SU-DHL-6 (cell line): Measurements from ENCODE around the gene SPDYE16.
"Not testable (repeated sequence)": the region's sequence is repeated elsewhere in the genome, so short reads cannot be mapped to it uniquely, and the experiment has no call there.

ENCODE experiments used
- H2AFZ ChIP-seq: fragments of 200-600 bp; sonication (generic); 2 replicates; pipeline ENCODE4 v1.6.1; 2014; ENCODE audit warnings: low read depth, mild to moderate bottlenecking, moderate library complexity, mixed read lengths, antibody characterized with exemption, low read length; ENCODE audit not compliant: severe bottlenecking
- H3F3A ChIP-seq: fragments of 200-600 bp; shearing (Covaris generic); 2 replicates; pipeline ENCODE4 v1.6.0; 2016; ENCODE audit warnings: antibody characterized with exemption, mild to moderate bottlenecking; ENCODE audit not compliant: insufficient read depth
- H3K27ac ChIP-seq: fragments of 200-600 bp; sonication (generic); 2 replicates; pipeline ENCODE4 v1.5.1; 2016; ENCODE audit warnings: low read depth, mild to moderate bottlenecking, low read length, moderate library complexity, mixed read lengths
- H3K27me3 ChIP-seq: fragments of 200-600 bp; sonication (generic), shearing (Covaris generic); 2 replicates; pipeline ENCODE4 v1.6.0; 2014; ENCODE audit warnings: mild to moderate bottlenecking, low read length
- H3K36me3 ChIP-seq: fragments of 200-600 bp; sonication (generic); 2 replicates; pipeline ENCODE4 v1.6.1; 2014; ENCODE audit warnings: mild to moderate bottlenecking, low read length, mixed read lengths
- H3K4me2 ChIP-seq: fragments of 300-600, 200-600 bp; shearing (Covaris generic), sonication (generic); 2 replicates; pipeline ENCODE4 v1.6.0; 2014; ENCODE audit warnings: low read length, low read depth, mild to moderate bottlenecking; ENCODE audit not compliant: poor library complexity, severe bottlenecking
- H3K4me3 ChIP-seq: fragments of 200-600 bp; sonication (generic); 2 replicates; pipeline ENCODE4 v1.5.1; 2014; ENCODE audit warnings: antibody characterized with exemption, low read length, mild to moderate bottlenecking, mixed read lengths; ENCODE audit not compliant: insufficient read depth, poor library complexity, severe bottlenecking
- H3K79me2 ChIP-seq: fragments of 200-600 bp; sonication (generic); 2 replicates; pipeline ENCODE4 v1.6.1; 2014; ENCODE audit warnings: mild to moderate bottlenecking, low read length, moderate library complexity; ENCODE audit not compliant: insufficient read depth
- H3K9ac ChIP-seq: fragments of 200-600 bp; sonication (generic); 2 replicates; pipeline ENCODE4 v1.7.0; 2014; ENCODE audit warnings: mild to moderate bottlenecking, low read length
- H3K9me2 ChIP-seq: fragments of 200-600 bp; sonication (generic); replicated peaks from 2 replicates; pipeline ENCODE4 v1.6.1; 2014; ENCODE audit warnings: low read length; ENCODE audit not compliant: insufficient read depth
- H3K9me3 ChIP-seq: fragments of 200-600 bp; sonication (generic); 2 replicates; pipeline ENCODE4 v1.6.1; 2014; ENCODE audit warnings: low read length, mixed read lengths; ENCODE audit not compliant: insufficient read depth
- H4K20me1 ChIP-seq: fragments of 200-600 bp; sonication (generic); 2 replicates; pipeline ENCODE4 v1.6.1; 2014; ENCODE audit warnings: low read depth, mild to moderate bottlenecking, antibody characterized with exemption, low read length, moderate library complexity, mixed read lengths
- EZH2phosphoT487 ChIP-seq: fragments of 200-600 bp; sonication (generic), shearing (Covaris generic); conservative IDR thresholded peaks from 2 replicates; pipeline ENCODE4 v1.6.1; 2018; ENCODE audit warnings: mild to moderate bottlenecking, antibody characterized with exemption, low read length, moderate library complexity, mixed read lengths
- TF ChIP-seq, protein P1 (sequence below): fragments of 200-600 bp; sonication (generic); IDR thresholded peaks from one replicate; pipeline ENCODE4 v1.5.1; 2017; ENCODE audit warnings: antibody characterized with exemption, mild to moderate bottlenecking, low read length, moderate library complexity; ENCODE audit not compliant: insufficient read depth, poor library complexity, severe bottlenecking

The SPDYE16 gene

DNA sequence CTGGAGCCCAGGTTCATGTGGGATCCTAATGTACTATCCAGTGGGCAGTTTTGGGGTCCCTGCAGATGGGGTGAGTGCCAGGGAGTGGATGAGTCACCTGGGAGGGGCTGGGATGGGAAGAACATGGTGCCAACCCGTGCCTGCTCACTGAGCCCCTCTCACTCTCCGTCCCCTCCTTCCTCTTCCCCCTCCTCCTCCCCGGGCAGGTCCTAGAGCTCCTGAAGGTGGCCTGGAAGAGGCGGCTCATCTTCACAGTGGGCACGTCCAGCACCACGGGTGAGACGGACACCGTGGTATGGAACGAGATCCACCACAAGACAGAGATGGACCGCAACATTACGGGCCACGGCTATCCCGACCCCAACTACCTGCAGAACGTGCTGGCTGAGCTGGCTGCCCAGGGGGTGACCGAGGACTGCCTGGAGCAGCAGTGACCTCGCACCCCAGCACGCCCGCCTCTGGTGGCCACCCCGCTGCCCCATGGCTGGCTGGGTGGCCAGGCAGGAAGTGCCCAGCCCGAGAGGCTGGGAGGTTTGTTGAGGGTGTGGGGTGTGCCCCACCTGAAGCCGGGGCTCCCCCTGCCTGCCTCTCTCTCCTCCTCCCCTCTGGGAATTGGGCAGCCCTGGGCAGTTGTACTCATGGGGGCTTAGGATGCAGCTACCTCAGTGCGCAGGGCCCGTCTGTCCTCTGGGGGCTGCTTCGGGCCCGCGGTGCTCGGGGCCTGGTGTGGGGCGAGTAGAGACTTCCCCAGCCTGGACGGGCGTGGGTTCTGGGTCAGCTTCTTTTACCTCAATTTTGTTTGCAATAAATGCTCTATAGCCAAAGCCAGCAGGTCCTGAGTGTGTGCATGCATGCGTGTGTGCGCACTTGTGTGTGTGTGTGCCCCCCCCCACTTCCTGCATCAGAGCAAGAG, 37.7 kb downstream of the SPDYE16 start:
- Histone ChIP-seq H3K36me3 (no peaks in the 10 kb centered on the region), H3K9me2 (no peaks in the 10 kb centered on the region), H3F3A (no peaks in the 10 kb centered on the region), H3K4me2 (no peak overlapping the region), H3K27ac (no peak overlapping the region), H3K4me3 (no peak overlapping the region), H3K9me3 (no peaks in the 10 kb centered on the region), H2AFZ (no peak overlapping the region), H3K9ac (no peak overlapping the region), H3K79me2 (no peaks in the 10 kb centered on the region), H3K27me3 (no peaks in the 10 kb centered on the region), H4K20me1 (no peaks in the 10 kb centered on the region)
- TF ChIP-seq, protein P1, sequence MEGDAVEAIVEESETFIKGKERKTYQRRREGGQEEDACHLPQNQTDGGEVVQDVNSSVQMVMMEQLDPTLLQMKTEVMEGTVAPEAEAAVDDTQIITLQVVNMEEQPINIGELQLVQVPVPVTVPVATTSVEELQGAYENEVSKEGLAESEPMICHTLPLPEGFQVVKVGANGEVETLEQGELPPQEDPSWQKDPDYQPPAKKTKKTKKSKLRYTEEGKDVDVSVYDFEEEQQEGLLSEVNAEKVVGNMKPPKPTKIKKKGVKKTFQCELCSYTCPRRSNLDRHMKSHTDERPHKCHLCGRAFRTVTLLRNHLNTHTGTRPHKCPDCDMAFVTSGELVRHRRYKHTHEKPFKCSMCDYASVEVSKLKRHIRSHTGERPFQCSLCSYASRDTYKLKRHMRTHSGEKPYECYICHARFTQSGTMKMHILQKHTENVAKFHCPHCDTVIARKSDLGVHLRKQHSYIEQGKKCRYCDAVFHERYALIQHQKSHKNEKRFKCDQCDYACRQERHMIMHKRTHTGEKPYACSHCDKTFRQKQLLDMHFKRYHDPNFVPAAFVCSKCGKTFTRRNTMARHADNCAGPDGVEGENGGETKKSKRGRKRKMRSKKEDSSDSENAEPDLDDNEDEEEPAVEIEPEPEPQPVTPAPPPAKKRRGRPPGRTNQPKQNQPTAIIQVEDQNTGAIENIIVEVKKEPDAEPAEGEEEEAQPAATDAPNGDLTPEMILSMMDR, result no peak
- TF ChIP-seq EZH2phosphoT487, result no peak

DNA sequence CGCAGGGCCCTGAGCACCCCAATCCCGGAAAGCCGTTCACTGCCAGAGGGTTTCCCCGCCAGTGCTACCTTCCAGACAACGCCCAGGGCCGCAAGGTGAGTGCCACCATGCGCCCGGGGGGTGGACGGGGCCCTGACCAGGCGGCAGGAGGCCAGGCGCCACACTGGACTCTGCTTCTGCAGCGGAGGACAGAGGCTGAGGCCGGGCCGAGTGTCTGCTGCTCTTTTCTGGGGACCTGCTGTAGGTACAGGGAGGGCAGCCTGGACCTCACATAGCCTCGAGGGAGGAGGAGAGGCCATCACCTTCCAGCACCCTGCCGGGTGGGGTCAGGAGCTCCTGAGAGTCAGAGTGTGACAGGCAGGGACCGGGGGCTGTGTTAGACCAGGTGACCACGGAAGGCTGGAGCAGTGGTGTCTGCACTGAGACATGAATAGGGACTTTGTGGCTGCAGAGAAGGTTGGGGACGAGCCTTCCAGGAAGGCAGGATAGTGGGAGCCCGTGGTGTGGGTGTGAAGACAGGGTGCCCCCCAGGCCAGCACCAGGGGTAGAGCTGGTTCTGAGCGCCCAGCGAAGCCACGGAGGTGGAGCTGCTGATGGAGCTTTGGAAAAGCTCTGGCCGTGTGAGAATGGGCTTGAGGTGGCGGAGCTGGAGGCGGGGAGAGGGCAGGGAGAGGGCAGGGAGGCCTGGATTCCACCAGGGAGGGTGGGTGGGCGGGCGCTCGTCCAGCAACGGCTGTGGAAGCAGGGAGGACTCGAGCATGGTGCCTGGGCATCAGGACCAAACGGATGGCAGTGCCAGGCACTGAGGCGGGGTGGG, 38.5 kb downstream of the SPDYE16 start:
- not testable (repeated sequence) for H3K36me3 ChIP-seq, H2AFZ ChIP-seq, H3K4me2 ChIP-seq, H3F3A ChIP-seq, H3K9ac ChIP-seq, H3K4me3 ChIP-seq, H3K9me3 ChIP-seq, H3K27ac ChIP-seq, H3K27me3 ChIP-seq, H3K9me2 ChIP-seq, H3K79me2 ChIP-seq, H4K20me1 ChIP-seq

DNA sequence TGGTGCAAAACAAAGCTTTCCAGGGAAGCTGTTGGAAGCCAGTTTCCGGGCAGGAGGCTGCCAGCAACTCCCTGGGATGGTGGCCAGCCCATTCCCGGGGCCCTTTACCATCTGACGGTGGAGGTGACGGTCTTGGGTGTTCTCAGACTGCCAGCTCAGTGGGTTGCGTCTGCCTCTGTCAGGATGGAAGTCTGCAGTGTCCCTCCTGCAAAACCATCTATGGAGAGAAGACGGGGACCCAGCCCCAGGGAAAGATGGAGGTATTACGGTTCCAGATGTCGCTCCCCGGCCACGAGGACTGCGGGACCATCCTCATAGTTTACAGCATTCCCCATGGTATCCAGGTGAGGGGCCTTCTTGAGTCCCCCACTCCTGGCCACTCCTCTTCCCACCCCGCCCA, 39.9 kb downstream of the SPDYE16 start:
- not testable (repeated sequence) for H4K20me1 ChIP-seq, H3K27ac ChIP-seq, H3K4me2 ChIP-seq, H2AFZ ChIP-seq, H3K9ac ChIP-seq, H3K79me2 ChIP-seq, H3F3A ChIP-seq, H3K27me3 ChIP-seq, H3K36me3 ChIP-seq, H3K9me2 ChIP-seq, H3K9me3 ChIP-seq, H3K4me3 ChIP-seq

DNA sequence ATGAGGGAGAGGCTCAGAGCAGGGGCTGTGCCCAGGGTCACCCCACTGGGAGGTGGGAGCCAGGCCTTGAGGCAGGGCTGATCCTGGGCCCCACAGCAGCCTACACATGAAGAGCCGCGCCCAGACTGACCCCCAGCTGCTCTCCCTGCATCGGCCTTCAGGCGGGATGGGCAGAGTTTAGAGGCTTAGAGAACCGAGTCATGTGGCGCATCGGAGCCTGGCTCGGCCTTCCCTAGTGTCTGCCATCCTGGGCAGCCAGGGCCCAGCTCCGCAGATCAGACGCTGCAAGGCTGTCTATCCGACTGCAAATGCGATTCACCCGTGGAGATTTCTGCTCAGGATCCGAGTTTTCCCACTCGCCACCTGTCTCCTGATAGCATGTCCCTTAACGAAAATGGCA, 40.3 kb downstream of the SPDYE16 start:
- H4K20me1 ChIP-seq, H3K4me3 ChIP-seq, H3K36me3 ChIP-seq, H3K4me2 ChIP-seq, H3K27ac ChIP-seq, H3K9me2 ChIP-seq, H3F3A ChIP-seq, H3K27me3 ChIP-seq, H3K79me2 ChIP-seq, H3K9me3 ChIP-seq, H2AFZ ChIP-seq, H3K9ac ChIP-seq: not testable (repeated sequence)

DNA sequence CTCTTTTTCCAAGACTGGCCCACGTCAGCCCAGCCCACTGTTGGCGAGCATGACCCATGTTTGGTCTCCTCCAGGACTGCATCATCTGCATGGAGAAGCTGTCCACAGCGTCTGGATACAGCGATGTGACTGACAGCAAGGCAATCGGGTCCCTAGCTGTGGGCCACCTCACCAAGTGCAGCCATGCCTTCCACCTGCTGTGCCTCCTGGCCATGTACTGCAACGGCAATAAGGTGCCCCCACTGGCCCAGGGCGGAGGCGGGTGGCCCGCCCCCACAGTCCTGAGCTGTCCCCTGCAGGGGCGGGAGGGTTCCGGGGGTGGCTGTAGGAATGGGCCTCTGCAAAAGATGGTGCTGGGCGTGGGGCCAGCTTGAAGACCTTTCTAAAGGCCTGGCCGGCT, 40.9 kb downstream of the SPDYE16 start:
- H3K27ac ChIP-seq, H3K36me3 ChIP-seq, H3K4me3 ChIP-seq, H4K20me1 ChIP-seq, H3K9ac ChIP-seq, H3K9me2 ChIP-seq, H2AFZ ChIP-seq, H3F3A ChIP-seq, H3K9me3 ChIP-seq, H3K79me2 ChIP-seq, H3K27me3 ChIP-seq, H3K4me2 ChIP-seq: not testable (repeated sequence)

DNA sequence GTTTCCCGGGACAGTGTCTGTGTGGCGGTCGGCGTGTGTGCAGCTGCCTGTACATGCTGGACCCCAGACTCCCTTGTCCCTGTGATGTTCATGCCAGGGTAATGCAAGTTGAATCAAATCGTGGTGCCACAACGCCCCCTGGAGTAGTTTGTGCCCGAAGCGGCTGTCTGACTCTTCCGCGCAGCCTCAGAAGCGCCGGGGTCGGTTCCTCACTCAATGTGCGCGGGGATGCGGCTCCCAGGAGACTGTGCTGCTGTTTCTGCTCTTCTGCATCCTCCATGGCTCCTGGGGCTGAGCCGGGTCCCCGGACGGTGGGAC, 43.2 kb downstream of the SPDYE16 start:
- H4K20me1 ChIP-seq, H3F3A ChIP-seq, H3K9me3 ChIP-seq, H3K36me3 ChIP-seq, H2AFZ ChIP-seq, H3K4me3 ChIP-seq, H3K4me2 ChIP-seq, H3K27me3 ChIP-seq, H3K9ac ChIP-seq, H3K79me2 ChIP-seq, H3K27ac ChIP-seq, H3K9me2 ChIP-seq: not testable (repeated sequence)
